ENCODE data around the gene CCNG2. TPM values are rescaled to one million over a fixed set of nuclear protein-coding genes. Genes with fewer than 3 reads are reported as not detected.

The CCNG2 gene
- polyA plus RNA-seq, 3 donors, result 144 to 150 (median 148) TPM

DNA sequence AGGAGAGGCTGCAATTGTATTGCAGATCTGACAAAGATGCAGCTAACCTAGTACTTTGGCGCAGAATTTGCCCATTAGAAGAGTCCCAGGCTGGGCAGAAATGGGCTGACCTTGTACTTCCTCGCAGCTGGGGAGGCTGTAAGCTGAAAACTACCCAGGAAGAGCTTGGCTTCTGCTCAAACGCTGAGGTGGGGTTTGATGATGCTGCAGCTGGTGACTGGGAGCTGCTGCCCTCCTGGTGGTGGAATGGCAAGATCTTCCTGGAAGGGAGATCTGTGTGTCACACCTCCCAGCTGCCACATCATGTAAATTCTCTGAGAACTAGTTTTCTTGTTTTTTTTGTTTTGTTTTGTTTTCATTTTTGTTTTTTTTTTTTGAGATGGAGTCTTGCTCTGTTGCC is 17.4 kb downstream of the CCNG2 start:
- DNase-seq (ENCODE audit: low read depth in 3 of 3, low spot score in 2 of 3), result no peak

DNA sequence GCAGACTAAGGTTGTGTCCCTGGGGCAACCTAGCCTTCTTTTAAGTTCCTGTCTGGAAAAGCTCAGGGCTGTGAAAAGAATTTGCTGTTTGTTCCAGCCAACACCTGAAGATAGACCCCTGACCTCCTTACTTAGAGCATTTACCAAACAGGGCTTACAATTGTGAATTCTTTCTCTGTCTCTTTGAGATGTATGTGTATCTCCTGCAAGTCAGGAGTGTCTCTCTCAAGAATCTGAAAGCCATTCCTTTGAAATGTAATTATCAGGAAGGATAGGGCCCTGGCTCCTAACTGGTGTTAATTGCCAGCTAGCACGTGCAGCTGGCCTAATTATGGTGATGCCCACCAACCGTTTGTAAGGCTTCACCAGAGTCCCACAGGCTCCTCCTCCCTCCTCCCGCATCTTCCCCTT is 18.2 kb downstream of the CCNG2 start:
- no peak for DNase-seq (ENCODE audit: low read depth in 3 of 3, low spot score in 2 of 3)

DNA sequence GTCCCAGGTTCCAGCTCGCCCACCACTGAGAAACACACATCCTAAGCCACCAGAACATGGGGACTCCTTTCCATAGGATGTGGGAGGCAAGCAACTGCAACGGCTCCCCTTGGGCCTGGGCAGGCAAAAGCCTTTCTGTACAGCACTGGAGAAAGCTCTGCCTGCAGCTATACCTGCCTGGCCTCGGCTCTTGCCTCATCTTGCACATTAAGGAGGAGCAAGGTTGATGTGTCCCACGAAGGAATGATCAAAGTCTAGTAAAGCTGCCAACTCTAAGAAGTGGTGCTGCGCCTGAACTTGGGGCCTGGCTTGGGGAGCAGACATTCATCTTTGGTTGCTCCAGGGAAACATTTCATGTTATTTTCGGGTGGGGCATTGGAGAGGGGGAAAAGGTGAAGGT is 19.6 kb downstream of the CCNG2 start:
- no peak for DNase-seq (ENCODE audit: low read depth in 3 of 3, low spot score in 2 of 3)

DNA sequence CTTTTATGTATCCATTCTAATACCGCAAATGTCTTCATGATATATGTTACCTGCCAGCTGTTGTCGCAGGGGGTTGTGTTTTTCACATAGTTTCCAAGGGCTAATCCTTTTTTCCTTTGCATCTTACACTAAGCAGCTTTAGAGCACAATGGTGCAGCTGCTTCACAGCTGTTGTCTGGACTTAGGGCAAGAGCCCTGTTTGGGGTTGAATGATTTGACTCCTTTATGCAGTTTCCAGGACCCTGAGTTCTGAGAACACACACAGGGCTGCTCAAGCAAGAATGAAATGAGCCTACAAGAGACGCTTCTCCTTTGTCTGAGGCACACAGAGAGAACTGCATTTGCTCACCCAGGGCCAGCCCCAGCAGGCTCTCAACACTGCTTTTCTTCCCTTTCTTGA is 20.2 kb downstream of the CCNG2 start:
- peak in 1 of 3 donors; percentile 46 for DNase-seq (ENCODE audit: low read depth in 3 of 3, low spot score in 2 of 3)

DNA sequence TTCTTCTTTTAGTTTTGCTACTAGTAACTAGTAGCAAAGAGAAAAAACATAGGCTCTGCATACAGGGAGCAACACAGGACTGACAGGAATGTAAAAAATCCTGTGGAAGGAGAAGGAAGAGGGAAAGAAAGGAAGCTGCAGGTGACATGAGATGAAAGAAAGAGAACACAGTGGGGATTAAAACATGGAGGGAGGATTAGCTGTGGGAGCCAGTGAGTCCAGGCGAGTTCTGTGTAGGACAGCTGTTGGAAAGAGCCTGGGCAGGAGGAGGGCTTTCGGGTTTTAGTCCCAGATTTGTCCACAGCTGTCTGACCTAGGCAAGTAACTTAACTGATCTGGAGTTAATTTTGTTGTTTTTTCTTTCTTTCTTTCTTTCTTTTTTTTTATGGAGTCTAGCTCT is 21.6 kb downstream of the CCNG2 start:
- DNase-seq (ENCODE audit: low read depth in 3 of 3, low spot score in 2 of 3), result no peak

DNA sequence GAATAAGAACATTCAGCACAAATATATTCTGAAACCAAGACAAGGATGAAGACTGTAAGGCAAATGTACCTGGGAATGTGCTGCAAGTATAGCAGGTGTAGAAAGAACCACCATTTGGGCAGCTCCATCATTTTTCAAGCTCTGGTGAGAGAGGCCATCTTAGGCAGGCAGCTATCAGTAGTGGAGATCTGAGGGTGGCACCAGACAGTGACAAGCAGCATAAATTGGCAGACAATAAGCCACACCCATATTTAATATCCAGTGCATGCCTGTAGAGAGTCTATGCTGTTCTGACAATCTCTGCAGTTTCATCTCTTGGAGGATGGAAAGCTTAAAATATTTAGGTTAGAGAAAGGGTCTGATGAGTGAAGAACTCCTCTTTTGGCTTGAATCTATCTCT is 22.5 kb downstream of the CCNG2 start:
- no peak for DNase-seq (ENCODE audit: low read depth in 3 of 3, low spot score in 2 of 3)

DNA sequence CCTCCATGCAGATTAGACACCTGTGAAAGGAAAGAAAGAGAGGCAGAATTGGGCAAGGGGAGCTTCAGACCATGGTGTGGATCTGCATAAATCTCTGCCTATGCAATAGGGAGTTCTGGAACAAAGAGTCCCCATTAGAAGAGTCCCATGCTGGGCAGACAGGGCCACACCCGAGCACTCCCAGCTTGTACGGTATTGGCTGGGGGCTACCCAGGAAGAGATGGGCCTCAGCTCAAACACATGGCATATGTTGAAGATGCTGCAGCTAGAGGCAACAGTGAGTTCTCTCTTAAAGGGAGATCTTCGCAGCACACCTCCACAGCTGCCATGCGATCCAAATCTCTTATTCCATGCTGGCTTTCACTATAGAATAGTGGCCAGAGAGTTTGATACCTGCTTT is 24.7 kb downstream of the CCNG2 start:
- no peak for DNase-seq (ENCODE audit: low read depth in 3 of 3, low spot score in 2 of 3)

DNA sequence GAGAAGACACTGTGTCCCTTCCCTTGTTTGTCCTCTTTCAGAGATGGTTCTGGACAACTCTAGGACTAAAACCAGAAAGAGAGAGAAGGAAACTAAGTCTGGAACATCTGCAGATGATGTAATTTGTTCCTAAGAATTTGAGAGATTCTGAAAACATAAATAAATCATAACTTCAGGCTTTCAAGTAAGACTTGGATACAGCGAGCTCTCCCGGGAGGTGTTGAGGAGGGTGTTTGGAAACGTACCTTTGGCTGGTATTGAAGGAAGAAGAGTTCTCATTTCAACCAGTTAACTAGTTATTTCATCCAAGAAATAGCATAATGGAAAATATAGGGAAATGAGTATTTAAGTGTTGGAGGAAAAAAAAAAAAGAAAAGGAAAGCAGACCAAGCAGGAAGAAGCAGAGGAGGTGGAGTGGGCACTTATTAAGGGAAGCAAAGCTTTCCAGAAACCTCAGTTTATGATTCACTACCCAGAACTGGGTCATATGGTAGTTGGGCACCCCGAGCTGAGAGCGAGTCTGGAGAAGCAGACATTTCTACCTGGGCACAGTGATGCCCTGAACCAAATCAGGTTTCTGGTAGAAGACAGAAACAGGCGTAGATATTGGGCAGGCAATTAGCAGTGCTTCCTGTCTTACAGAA is 26.9 kb downstream of the CCNG2 start:
- DNase-seq (ENCODE audit: low read depth in 3 of 3, low spot score in 2 of 3), result no peak

DNA sequence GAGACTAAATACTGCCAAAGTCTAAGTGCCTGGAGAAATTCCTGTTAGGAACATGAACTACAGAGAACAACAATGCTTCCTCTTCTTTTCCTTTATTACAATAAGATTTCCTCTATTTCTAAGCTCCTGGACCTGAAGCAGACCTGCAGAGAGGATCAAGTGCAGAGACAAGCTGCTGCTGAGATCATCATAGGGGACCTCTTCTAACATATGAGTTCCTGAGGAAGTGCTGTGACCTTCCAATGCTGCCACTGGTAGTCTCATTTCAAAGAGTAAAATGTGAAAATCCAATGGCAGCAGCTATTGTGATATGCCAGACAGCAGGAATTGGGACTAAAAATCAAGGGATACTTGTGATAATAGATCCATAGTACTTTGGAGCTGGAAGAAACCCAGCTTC is 28.0 kb downstream of the CCNG2 start:
- DNase-seq (ENCODE audit: low read depth in 3 of 3, low spot score in 2 of 3), result no peak

DNA sequence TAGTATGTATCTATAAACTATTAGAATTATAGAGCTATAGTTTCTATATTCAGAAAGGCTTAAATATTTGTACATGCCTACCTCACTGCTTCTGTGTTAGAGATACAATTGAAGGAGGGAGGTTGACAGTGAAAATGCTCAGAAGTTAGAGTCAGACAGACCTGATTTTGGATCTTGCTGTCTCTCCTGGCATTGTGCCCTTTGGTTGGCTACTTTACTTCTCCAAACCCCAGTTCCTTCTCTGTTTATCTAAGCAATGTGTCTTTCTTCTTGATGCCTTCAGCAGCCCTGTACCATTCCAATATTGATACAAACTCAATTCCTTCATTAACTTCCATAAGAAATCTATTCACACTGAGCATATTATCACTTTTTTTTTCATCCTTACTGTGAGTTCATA is 28.7 kb downstream of the CCNG2 start:
- no peak for DNase-seq (ENCODE audit: low read depth in 3 of 3, low spot score in 2 of 3)

DNA sequence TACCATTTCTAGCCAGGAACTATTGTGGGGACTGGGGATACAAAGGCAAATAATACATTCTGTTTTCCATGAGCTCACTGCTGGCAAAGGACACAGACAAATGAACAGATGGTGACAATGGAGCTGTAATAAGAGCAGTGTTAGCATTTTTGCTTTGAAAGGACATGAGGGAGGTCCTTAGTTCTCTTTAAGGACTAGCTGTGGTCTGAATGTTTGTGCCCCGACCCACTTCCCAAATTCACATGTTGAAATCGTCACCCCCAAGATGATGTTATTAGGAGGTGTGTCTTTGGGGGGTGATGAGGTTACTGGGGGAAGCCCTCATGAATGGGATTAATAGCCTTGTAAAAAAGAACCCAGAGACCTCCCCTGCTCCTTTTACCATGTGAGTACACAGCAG is 30.3 kb downstream of the CCNG2 start:
- no peak for DNase-seq (ENCODE audit: low read depth in 3 of 3, low spot score in 2 of 3)

DNA sequence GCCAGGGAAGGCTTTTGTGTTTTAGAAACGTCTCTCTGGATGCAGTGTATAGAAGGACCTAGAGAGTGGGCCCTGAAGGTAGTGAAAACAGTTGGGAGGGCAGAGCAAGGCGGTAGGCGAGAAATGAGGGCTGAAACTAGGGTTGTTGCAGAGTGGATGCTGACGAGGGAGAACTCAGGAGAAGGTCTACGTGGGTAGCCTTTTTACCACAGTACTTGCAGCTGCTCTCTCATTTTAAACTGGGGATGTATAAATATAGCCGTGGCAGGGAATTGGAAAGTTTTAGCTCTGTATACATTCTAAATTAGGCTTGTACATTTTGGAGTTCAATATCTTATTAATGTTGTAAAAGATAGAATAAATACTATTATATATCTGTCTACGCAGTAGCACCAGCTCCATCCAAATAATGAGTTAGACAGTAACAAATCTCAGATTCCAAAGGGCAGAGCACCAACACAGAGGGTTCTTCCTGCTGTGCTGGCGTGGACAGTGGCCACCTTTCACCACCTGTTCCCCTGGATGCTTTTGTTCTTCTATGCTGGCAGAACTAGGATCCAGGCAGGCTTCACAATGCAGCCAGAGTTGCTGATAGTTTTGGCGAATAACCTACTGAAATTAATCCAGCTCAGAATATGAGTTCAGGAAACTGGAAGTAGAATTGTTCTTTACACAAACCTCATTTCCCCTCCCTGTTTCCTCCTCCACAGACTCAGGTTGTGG is 31.7 kb downstream of the CCNG2 start:
- no peak for DNase-seq (ENCODE audit: low read depth in 3 of 3, low spot score in 2 of 3)

DNA sequence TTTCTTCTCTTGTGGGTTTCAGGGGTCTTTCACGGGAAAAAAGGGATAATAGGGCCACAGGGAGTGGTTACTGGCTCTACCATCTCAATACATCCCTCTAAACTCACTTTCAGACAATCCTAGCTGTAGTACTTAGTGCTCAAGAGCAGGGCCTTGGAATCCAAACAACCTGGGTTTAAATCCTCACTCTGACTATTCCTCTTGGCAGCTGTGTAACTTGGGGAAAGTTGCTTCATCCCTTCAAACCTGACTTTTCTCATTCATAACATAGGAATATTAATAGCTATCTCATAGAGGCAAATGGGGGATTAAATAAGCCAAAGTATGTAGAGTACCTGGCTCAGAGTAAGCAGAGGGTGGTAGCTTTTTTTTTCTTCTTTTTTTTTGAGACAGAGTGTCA is 32.4 kb downstream of the CCNG2 start:
- DNase-seq (ENCODE audit: low read depth in 3 of 3, low spot score in 2 of 3), result no peak

DNA sequence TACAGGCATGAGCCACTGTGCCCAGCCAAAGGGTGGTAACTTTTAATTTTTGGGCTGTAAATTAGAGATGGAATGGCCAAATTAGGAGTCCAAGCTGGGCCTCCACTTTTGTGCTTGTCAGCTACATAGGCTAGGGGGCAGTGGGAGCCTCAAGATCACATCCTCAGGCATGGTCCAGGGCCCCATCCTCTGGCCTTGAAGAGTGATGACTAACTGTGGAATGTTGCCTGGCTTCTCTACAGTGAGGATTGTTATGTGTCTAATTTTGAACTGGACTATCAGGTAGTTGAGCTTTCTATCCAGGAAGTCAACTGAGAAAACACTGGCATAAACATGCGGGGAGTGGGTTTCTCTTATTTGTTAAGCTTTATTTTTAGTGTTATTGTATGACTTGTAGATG is 33.0 kb downstream of the CCNG2 start:
- no peak for DNase-seq (ENCODE audit: low read depth in 3 of 3, low spot score in 2 of 3)

DNA sequence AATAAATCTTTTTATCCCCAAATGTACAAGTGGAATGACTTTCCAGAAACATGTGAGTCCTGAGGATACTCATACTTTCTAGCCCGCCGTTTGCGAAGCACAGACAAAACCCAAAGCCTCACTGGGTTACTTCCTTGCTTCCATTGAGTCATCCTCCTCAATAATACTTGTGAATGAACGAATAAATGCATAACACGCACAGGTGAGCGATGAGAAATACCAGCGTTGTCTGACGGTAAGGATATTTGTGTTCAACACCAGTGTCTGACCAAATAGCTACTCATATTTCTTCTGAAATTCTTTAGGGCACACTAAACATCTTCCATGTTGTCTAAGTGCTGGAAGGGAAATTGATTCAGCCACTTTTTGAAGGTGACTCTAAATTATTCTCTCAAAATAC is 36.0 kb downstream of the CCNG2 start:
- DNase-seq (ENCODE audit: low read depth in 3 of 3, low spot score in 2 of 3), result no peak

DNA sequence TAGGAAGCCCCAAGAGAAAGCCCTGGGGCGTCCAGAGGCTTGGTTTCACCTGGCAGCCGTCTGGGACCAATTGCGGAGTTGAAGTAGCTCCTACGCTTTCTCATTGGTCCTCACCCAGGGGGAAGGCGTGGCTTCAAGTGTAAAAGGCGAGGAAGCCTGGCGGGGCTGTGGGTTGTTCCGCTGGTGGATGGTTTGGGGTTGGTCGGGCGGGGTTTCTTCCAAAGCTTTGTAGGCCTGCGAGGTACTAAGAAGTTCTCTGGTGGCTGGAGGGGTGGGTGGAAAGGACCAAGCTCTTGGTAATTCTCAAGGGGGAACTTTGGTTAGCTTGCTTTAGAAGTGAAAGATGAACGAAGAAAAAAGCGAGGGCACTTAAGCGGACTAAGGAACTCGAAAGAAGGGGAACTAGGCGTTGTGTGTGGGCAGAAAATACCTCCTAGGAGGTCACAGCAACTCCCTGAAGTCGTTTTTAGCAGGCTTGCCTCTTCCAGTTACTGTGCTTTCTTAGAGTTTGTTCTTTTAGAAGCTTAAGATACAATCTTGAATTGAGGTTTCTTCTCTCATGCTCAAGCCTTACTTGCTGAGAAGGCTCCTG is 36.6 kb downstream of the CCNG2 start:
- DNase-seq (ENCODE audit: low read depth in 3 of 3, low spot score in 2 of 3), result no peak

DNA sequence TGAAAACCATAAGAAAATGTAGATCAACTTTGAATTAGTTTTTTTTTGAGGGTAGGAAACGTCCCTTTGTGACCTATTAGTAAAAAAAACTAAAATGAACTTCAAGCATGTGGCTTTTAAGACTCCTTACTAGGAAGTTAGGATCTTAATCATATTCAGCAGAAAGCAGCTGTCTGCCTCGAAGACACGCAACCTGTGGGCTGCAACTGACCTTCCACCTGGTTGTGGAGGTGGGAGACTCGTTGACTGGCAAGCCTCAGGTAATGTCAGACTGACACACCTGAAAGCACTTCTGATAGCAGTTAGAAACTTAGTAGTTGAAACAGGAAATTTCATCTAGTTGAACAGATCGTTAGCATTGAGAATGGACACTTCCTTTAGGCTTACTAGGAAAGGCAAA is 37.4 kb downstream of the CCNG2 start:
- no peak for DNase-seq (ENCODE audit: low read depth in 3 of 3, low spot score in 2 of 3)

DNA sequence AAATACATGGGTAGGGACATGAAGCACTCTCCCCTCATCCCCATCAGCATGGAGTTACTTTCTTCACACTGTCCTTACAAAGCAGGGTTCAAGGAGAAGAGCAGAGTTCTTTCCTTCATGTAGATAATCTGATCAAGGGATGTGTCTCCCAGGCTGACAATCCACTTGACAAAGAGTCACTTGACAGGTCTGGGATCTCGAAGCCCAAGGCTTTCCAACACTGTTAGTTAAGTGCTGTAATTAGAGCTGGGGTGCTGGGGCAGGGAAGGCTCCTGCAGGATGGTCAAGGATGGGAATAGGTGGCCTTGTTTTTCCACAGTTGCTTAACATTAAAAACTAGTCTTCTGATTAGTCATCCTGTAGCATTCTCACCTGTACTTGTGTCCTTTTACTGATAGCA is 38.0 kb downstream of the CCNG2 start:
- DNase-seq (ENCODE audit: low read depth in 3 of 3, low spot score in 2 of 3), result no peak

DNA sequence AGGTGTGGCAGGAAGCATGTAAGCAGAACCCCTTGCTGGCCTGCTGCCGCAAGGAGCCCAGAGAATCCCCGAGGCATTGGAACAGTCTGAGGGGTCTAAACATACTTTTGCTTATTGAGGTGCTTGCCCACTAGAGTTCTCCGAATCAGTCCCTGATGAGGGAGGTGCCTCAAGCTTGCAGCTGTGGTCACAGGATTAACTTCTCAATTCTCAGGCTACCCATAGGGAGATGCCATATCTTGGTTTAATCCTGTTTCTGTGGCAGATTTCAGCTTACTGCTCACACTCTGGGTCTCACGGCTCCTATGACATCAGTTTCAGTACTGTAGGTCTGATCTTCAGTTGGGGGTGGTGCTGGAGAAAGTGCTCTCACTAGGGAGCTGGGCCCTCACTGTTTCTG is 39.9 kb downstream of the CCNG2 start:
- no peak for DNase-seq (ENCODE audit: low read depth in 3 of 3, low spot score in 2 of 3)

DNA sequence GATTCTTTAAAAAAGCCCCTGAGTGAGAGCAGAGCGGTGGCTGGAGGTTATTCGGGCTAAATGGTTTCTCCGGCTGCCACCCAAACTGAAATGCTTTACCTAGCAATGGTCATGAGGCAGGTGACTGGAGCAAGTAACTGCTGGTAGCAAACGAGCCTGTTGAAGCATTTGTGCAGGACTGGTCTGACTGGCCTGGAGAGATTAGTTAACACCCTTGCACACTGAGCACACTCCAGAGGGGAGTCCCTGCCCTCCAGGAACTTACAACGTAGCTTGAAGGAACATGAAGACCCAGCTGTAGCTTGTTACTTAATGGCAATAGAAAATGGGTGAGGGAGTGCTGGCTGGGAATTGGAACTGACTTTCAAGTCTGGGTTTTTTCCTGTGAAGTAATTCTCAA is 40.4 kb downstream of the CCNG2 start:
- no peak for DNase-seq (ENCODE audit: low read depth in 3 of 3, low spot score in 2 of 3)

DNA sequence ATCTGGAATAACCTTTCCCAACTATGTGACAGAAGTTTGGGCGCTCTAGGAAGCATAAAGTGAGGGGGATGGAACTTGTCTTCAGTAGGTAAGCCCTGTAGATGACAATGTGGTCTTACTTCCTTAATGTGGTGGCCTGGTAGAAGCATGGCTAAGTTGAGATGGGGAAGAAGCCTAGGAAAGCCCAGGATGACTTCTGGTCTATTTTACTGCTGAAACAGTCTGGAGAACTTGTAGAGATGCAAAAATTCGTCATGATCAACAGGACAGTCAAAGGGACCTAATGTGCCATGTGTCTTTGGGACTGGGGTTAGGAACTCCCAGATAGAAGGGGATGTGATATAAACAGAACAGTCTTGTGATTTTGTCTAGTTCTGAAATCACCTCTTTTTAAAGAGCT is 40.8 kb downstream of the CCNG2 start:
- no peak for DNase-seq (ENCODE audit: low read depth in 3 of 3, low spot score in 2 of 3)

DNA sequence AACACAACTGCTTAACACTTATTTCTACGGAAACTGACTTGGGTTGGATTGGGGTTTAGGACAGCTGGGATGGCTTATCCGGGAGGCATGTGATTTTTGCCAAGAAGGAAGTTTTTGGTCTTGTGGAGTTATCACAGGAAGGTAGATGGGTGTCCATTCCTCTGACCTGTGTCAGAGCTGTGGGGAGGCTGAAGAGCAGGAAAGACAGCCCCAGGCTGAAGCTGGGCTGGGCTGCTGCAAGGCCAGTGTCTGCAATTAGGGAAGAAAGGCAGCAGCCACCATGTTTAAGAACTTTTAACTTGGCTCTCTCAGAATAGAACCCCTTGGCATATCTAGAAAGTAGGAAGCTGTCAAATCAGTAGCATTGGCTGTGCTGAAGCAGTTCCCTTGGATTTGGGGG is 42.3 kb downstream of the CCNG2 start:
- DNase-seq (ENCODE audit: low read depth in 3 of 3, low spot score in 2 of 3), result no peak

All from right renal cortex interstitium (tissue), 3 donors.